H1 (cell line): ENCODE measurements around the gene BFSP2. TPM values are rescaled to one million over a fixed set of nuclear protein-coding genes. Genes with fewer than 3 reads are reported as not detected.

Experiments
- CTCF ChIA-PET: fragments of 300-600 bp; sonication (Branson Sonifier 250); formaldehyde crosslinking; loops from one replicate; lab custom pipeline; 2021; ENCODE audit not compliant: partially characterized antibody; lab: Charles Lee
- POLR2A ChIA-PET: fragments of 300-600 bp; sonication (Branson Sonifier 250); formaldehyde crosslinking; loops from one replicate; lab custom pipeline; 2021; ENCODE audit warnings: inconsistent platforms; ENCODE audit not compliant: partially characterized antibody; lab: Charles Lee
- DNase-seq, 2 experiments: peaks; one replicate each; pipeline versions ENCODE4 v3.0.0 to v3.0.0-alpha.2; 2010 to 2022; ENCODE audit warnings: low spot score in 2 of 2, low read depth in 1 of 2, mixed read lengths in 1 of 2
- FAIRE-seq: peaks from 2 replicates; lab custom pipeline; 2011; peaks lifted over from hg19 to GRCh38; lab: Jason Lieb, UNC
- H2AFZ ChIP-seq: 2 replicates; pipeline ENCODE4 v1.8.1; 2012; ENCODE audit warnings: low read length, inconsistent platforms
- H2AK5ac ChIP-seq: 2 replicates; pipeline ENCODE4 v1.6.1; 2013; ENCODE audit warnings: low read depth, low read length
- H2BK120ac ChIP-seq: replicated peaks from 2 replicates; pipeline ENCODE3; 2013; ENCODE audit warnings: low read depth, low read length, inconsistent platforms
- H2BK12ac ChIP-seq: 2 replicates; pipeline ENCODE4 v1.6.1; 2013; ENCODE audit warnings: low read depth, low read length
- H2BK15ac ChIP-seq: 2 replicates; pipeline ENCODE4 v1.6.1; 2013; ENCODE audit warnings: low read length
- H2BK20ac ChIP-seq: 2 replicates; pipeline ENCODE4 v1.6.1; 2013; ENCODE audit warnings: low read length
- H2BK5ac ChIP-seq: 2 replicates; pipeline ENCODE4 v1.6.1; 2013; ENCODE audit warnings: low read depth, low read length
- H3K14ac ChIP-seq: 2 replicates; pipeline ENCODE4 v1.6.1; 2013; ENCODE audit warnings: inconsistent platforms; ENCODE audit not compliant: insufficient read length
- H3K18ac ChIP-seq: 2 replicates; pipeline ENCODE4 v1.6.1; 2013; ENCODE audit warnings: low read length; ENCODE audit errors: extremely low read depth
- H3K23ac ChIP-seq: 2 replicates; pipeline ENCODE4 v1.6.1; 2013; ENCODE audit warnings: inconsistent platforms; ENCODE audit not compliant: insufficient read length
- H3K23me2 ChIP-seq: 2 replicates; pipeline ENCODE4 v1.6.1; 2013; ENCODE audit warnings: low read depth, low read length
- H3K27ac ChIP-seq: 2 replicates; pipeline ENCODE4 v1.6.1; 2011; ENCODE audit warnings: low read depth, low read length, inconsistent platforms
- H3K27me3 ChIP-seq, 4 experiments: replicated peaks in 1 of 4; 1 replicate in 1 of 4; 2 replicates in 3 of 4; pipeline versions ENCODE4 v1.6.1 to v1.8.1; 2011 to 2013; ENCODE audit warnings: low read length in 3 of 4, mild to moderate bottlenecking in 3 of 4, inconsistent platforms in 2 of 4, mixed read lengths in 2 of 4, moderate library complexity in 1 of 4; ENCODE audit not compliant: control insufficient read depth in 3 of 4, insufficient read depth in 3 of 4; ENCODE audit errors: extremely low read depth in 1 of 4
- H3K36me3 ChIP-seq, 4 experiments: 2 replicates each; pipeline versions ENCODE4 v1.6.1 to v1.8.1; 2011 to 2013; ENCODE audit warnings: mild to moderate bottlenecking in 4 of 4, low read length in 3 of 4, moderate library complexity in 2 of 4, control low read depth in 1 of 4, inconsistent platforms in 1 of 4; ENCODE audit not compliant: insufficient read depth in 4 of 4, control insufficient read depth in 2 of 4
- H3K4ac ChIP-seq: replicated peaks from 2 replicates; pipeline ENCODE3; 2013; ENCODE audit warnings: low read length, low read depth, mixed read lengths, inconsistent platforms; ENCODE audit not compliant: insufficient read length
- H3K4me1 ChIP-seq, 4 experiments: replicated peaks in 1 of 4; 1 replicate in 1 of 4; 2 replicates in 3 of 4; pipeline versions ENCODE4 v1.6.1 to v1.8.1; 2011 to 2013; ENCODE audit warnings: low read length in 3 of 4, inconsistent platforms in 2 of 4, mixed read lengths in 1 of 4; ENCODE audit not compliant: insufficient read depth in 4 of 4, control insufficient read depth in 3 of 4
- H3K4me2 ChIP-seq, 2 experiments: 2 replicates each; pipeline versions ENCODE4 v1.6.1 to v1.8.1; 2011 to 2013; ENCODE audit warnings: low read depth in 2 of 2, low read length in 2 of 2, control low read depth in 1 of 2, inconsistent platforms in 1 of 2, mild to moderate bottlenecking in 1 of 2; ENCODE audit not compliant: insufficient read depth in 1 of 2
- H3K4me3 ChIP-seq, 4 experiments: fragments of 200-600, 300-600 bp in 1 of 4; sonication (generic), shearing (Covaris generic), sonication (Bioruptor Twin) in 1 of 4; 2 replicates each; pipeline versions ENCODE4 v1.5.1 to v1.8.1; 2011 to 2016; ENCODE audit warnings: low read length in 4 of 4, low read depth in 3 of 4, control low read depth in 2 of 4, inconsistent platforms in 2 of 4, mild to moderate bottlenecking in 2 of 4, mixed read lengths in 1 of 4, moderate library complexity in 1 of 4; ENCODE audit not compliant: insufficient read depth in 2 of 4; ENCODE audit errors: extremely low read depth in 1 of 4
- H3K56ac ChIP-seq: replicated peaks from 2 replicates; pipeline ENCODE3; 2013; ENCODE audit warnings: low read depth, mild to moderate bottlenecking, mixed read lengths, low read length, inconsistent platforms; ENCODE audit not compliant: insufficient read length
- H3K79me1 ChIP-seq: 2 replicates; pipeline ENCODE4 v1.6.1; 2013; ENCODE audit warnings: low read depth, low read length, control low read depth
- H3K79me2 ChIP-seq, 2 experiments: 2 replicates each; pipeline versions ENCODE4 v1.6.1 to v1.8.1; 2012 to 2013; ENCODE audit warnings: low read length in 2 of 2, mild to moderate bottlenecking in 2 of 2, inconsistent platforms in 1 of 2; ENCODE audit not compliant: insufficient read depth in 2 of 2, control insufficient read depth in 1 of 2
- H3K9ac ChIP-seq, 4 experiments: replicated peaks in 1 of 4; 1 replicate in 1 of 4; 2 replicates in 3 of 4; pipeline versions ENCODE4 v1.6.1 to v1.8.1; 2011 to 2013; ENCODE audit warnings: low read depth in 3 of 4, low read length in 3 of 4, control low read depth in 2 of 4, mild to moderate bottlenecking in 2 of 4, moderate library complexity in 2 of 4, inconsistent platforms in 1 of 4; ENCODE audit errors: extremely low read depth in 1 of 4
- H3K9me3 ChIP-seq, 2 experiments: 2 replicates each; pipeline versions ENCODE4 v1.6.1 to v1.8.1; 2012 to 2013; ENCODE audit warnings: mild to moderate bottlenecking in 2 of 2, moderate library complexity in 2 of 2, control low read depth in 1 of 2, inconsistent platforms in 1 of 2, low read depth in 1 of 2, low read length in 1 of 2, mixed read lengths in 1 of 2; ENCODE audit not compliant: insufficient read depth in 2 of 2
- H4K20me1 ChIP-seq, 2 experiments: replicated peaks in 1 of 2; 2 replicates each; pipeline versions ENCODE3 to v1.8.1; 2011 to 2013; ENCODE audit warnings: inconsistent platforms in 2 of 2, low read length in 2 of 2, mild to moderate bottlenecking in 1 of 2; ENCODE audit not compliant: insufficient read depth in 2 of 2, control insufficient read depth in 1 of 2
- H4K5ac ChIP-seq: 2 replicates; pipeline ENCODE4 v1.6.1; 2013; ENCODE audit warnings: low read length, low read depth, mixed read lengths, inconsistent platforms; ENCODE audit not compliant: insufficient read length
- H4K8ac ChIP-seq: 2 replicates; pipeline ENCODE4 v1.8.0; 2013; ENCODE audit warnings: mild to moderate bottlenecking, moderate library complexity, low read length, inconsistent platforms; ENCODE audit not compliant: insufficient read depth; ENCODE audit errors: extremely low read depth
- H4K91ac ChIP-seq: replicated peaks from 2 replicates; pipeline ENCODE3; 2013; ENCODE audit warnings: low read length, mixed read lengths, inconsistent platforms; ENCODE audit not compliant: insufficient read length
- BRCA1 ChIP-seq: IDR thresholded peaks from 2 replicates; pipeline ENCODE4 v1.6.1; 2012; ENCODE audit warnings: low read depth, low read length, improper control_type of control experiment
- NRF1 ChIP-seq: IDR thresholded peaks from 2 replicates; pipeline ENCODE4 v1.6.1; 2011; ENCODE audit warnings: mild to moderate bottlenecking, low read depth, low read length, improper control_type of control experiment
- RFX5 ChIP-seq: IDR thresholded peaks from 2 replicates; pipeline ENCODE4 v1.6.1; 2011; ENCODE audit warnings: low read depth, low read length, improper control_type of control experiment, borderline replicate concordance
- TAF1 ChIP-seq: IDR thresholded peaks from 2 replicates; pipeline ENCODE4 v1.6.1; 2011; ENCODE audit warnings: mild to moderate bottlenecking, low read depth, low read length
- TAF7 ChIP-seq: optimal IDR thresholded peaks from 2 replicates; pipeline ENCODE3; 2011; ENCODE audit warnings: low read depth, mild to moderate bottlenecking, inconsistent platforms, low read length, moderate library complexity, borderline replicate concordance
- TBP ChIP-seq: IDR thresholded peaks from 2 replicates; pipeline ENCODE4 v1.6.1; 2011; ENCODE audit warnings: low read depth, low read length, improper control_type of control experiment
- WGBS, 2 experiments: shearing (Covaris generic) in 1 of 2; methylation state at CpG; one replicate each; pipeline versions ENCODE4 v1.1.6 to v1.1.7; 2013 to 2015; ENCODE audit warnings: low lambda C conversion rate in 2 of 2, mixed read lengths in 2 of 2, inconsistent platforms in 1 of 2, low coverage in 1 of 2, missing lambda C conversion rate in 1 of 2; ENCODE audit not compliant: insufficient replicate concordance in 2 of 2, insufficient coverage in 1 of 2, insufficient read length in 1 of 2; ENCODE audit errors: extremely low coverage in 1 of 2, missing lambda C conversion rate in 1 of 2; 5-methylcytosine and 5-hydroxymethylcytosine counted together
- polyA plus RNA-seq, 7 experiments: library from polyadenylated mRNA; depleted of rRNA in 3 of 7; stranded (reverse) in 5 of 7; unstranded in 2 of 7; fragments of >200 nt in 5 of 7; fragments of 200-250 nt in 2 of 7; gene quantifications; 1 replicate in 5 of 7; 2 replicates in 1 of 7; 4 replicates in 1 of 7; pipeline versions ENCODE4 v1.2.1 to v1.2.3, GENCODE V29; 2011 to 2013; ENCODE audit warnings: missing spikeins in 2 of 7, mixed read lengths in 2 of 7
- total RNA-seq: library from RNA; stranded (reverse); fragmentation: NEBNext Ultra II Directional; extraction: Animal tissue kit (Norgen Biotek cat#: 25700); gene quantifications from 2 replicates; pipeline ENCODE4 v1.2.1, GENCODE V29; 2021

The BFSP2 gene
- total and polyA plus RNA-seq, 2 of the 8 experiments (the other 6 are each of a cell fraction or from before 2014, with no cell fraction given) = not detected

- no peaks in the 10 kb centered on the region for H4K20me1 ChIP-seq
- no peak overlapping the region for H2BK15ac ChIP-seq
- FAIRE-seq (no peak), DNase-seq (no peak)
- no peak overlapping the region for H4K8ac ChIP-seq
- H3K18ac ChIP-seq = no peak overlapping the region
- no peak overlapping the region for H2AK5ac ChIP-seq
- WGBS, 2 experiments = 94% methylated on average over 6 of the region's 6 CpGs; no CpG with 5 or more reads in 1 of the 2 experiments
- no peak overlapping the region for H3K27ac ChIP-seq
- ChIA-PET CTCF (no interaction called here), POLR2A (no interaction called here)
- no peak overlapping the region for H2BK12ac ChIP-seq
- H2BK5ac ChIP-seq = no peak overlapping the region; the same call in 1 of the 2 replicates
- H3K9ac ChIP-seq = no peak overlapping the region
- peaks cover 0 to 12% (median 6%) of the 10 kb centered on the region in 4 experiments; a peak in 5 of 7 replicates for H3K4me1 ChIP-seq
- H3K79me1 ChIP-seq = no peaks in the 10 kb centered on the region
- H3K56ac ChIP-seq = no peak overlapping the region
- H3K23ac ChIP-seq = no peak overlapping the region
- H3K36me3 ChIP-seq = no peaks in the 10 kb centered on the region
- no peak overlapping the region for H3K14ac ChIP-seq
- H2BK20ac ChIP-seq = no peak overlapping the region
- H3K4ac ChIP-seq = no peak overlapping the region
- no peaks in the 10 kb centered on the region for H3K79me2 ChIP-seq
- H4K5ac ChIP-seq = no peak overlapping the region
- H3K4me2 ChIP-seq = no peak overlapping the region
- no peaks in the 10 kb centered on the region for H3K23me2 ChIP-seq
- no peak overlapping the region for H2BK120ac ChIP-seq
- no peak overlapping the region for H4K91ac ChIP-seq
- H2AFZ ChIP-seq = no peak overlapping the region
- H3K4me3 ChIP-seq = no peak overlapping the region
- no peaks in the 10 kb centered on the region for H3K9me3 ChIP-seq
- TF ChIP-seq TAF7 = no peak
- no peak for TF ChIP-seq BRCA1
- no peak for TF ChIP-seq RFX5
- TF ChIP-seq NRF1 = no peak
- no peak for TF ChIP-seq TBP
- no peak for TF ChIP-seq TAF1
- H3K27me3 ChIP-seq = no peaks in the 10 kb centered on the region; a peak in 2 of 7 replicates
Measured at GRCh38 chr3:133476971-133477375, 77.1 kb downstream of the BFSP2 start.
